ENCODE results near the gene USP47.

USP47 gene

DNA sequence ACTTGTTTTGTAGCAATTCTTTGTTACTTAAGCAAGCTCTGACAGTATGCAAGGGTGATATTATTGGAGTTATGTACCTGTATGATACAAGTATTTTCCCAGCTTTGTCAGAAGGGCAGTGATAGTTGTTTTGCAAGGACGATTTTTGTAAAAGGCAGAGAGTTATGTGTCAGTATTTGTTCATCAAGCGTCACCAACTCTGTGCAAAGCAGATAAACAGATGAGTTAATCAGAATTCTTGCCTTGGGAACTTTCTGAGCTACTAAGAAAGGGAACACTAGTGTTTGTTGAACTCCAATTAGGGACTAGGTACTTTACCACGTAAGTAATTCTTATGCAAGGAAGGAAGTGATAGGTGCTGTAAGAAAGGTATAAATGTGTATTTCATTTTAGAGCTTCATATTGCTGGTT lies 1.4 kb downstream of the USP47 start:
- H3K4me3 ChIP-seq (ENCODE audit: low read depth, low read length) = peak overlapping the region; percentile 75
- TF ChIP-seq, protein P1, sequence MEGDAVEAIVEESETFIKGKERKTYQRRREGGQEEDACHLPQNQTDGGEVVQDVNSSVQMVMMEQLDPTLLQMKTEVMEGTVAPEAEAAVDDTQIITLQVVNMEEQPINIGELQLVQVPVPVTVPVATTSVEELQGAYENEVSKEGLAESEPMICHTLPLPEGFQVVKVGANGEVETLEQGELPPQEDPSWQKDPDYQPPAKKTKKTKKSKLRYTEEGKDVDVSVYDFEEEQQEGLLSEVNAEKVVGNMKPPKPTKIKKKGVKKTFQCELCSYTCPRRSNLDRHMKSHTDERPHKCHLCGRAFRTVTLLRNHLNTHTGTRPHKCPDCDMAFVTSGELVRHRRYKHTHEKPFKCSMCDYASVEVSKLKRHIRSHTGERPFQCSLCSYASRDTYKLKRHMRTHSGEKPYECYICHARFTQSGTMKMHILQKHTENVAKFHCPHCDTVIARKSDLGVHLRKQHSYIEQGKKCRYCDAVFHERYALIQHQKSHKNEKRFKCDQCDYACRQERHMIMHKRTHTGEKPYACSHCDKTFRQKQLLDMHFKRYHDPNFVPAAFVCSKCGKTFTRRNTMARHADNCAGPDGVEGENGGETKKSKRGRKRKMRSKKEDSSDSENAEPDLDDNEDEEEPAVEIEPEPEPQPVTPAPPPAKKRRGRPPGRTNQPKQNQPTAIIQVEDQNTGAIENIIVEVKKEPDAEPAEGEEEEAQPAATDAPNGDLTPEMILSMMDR (IDR thresholded peaks at IDR 0.05; ENCODE audit: insufficient read depth, low read depth, low read length, missing control alignments) = no peak
- peak; percentile 36 for DNase-seq (ENCODE audit: low read depth)

DNA sequence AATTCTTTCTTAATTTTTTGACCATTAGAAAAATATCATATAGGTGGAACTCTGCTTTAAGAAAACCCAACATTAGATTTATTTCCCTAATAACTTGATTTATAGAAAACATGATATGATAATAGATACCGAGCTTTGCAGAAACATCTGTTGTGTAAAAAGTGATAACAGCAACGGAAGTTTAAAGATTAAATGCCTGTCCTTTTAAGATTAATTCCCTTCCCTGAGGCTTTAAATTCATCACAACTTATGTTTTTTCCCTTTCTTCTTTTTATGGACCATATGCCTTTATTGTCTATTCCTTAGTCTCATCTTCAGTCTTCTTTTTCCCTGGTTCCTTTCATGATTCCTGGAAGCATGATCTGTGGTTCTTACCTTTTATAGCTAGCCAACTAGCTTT lies 1.9 kb downstream of the USP47 start:
- TF ChIP-seq, protein P1 (IDR thresholded peaks at IDR 0.05; ENCODE audit: insufficient read depth, low read depth, low read length, missing control alignments) = no peak
- H3K4me3 ChIP-seq (ENCODE audit: low read depth, low read length) = peak overlapping the region; percentile 75
- no peak for DNase-seq (ENCODE audit: low read depth)

DNA sequence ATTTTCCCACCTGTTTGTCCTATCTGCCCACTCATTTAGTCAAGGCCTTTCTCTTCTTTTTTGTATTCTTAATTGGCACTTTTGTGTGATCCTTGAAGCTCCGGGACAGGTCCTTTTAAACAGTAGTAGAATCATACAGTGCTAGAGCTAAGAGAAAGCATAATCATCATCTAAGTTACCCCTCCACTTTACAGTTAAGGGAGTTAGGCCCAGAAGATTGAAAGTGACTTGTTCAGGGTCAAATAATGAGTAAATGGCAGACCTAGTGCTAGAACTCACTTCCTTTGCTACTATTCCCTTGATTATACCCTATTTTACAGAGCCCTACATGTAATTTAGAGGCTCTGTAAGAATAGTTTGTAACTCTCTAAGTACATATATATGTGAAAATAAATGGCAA lies 2.5 kb downstream of the USP47 start:
- peak; percentile 21 for DNase-seq (ENCODE audit: low read depth)
- TF ChIP-seq, protein P1 (IDR thresholded peaks at IDR 0.05; ENCODE audit: insufficient read depth, low read depth, low read length, missing control alignments) = no peak
- H3K4me3 ChIP-seq (ENCODE audit: low read depth, low read length) = peak overlapping the region; percentile 75

DNA sequence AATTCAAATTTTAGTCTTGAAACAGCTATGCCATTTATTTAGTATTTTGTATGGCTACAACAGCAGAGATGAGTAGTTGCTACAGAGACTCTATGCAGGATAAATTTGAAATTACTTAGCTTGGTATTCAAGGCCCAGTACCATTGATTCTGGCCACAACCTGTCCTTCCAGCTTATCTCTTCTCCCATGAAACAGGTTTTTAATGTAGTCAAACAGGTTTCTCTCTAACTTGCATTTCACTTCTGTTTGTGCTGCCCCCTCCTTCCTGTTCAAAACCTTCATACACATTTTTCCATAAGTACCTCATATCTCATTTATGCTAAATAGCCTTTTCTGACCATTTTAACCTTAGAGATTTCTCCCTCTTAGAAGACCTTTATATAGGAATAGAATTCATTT lies 3.3 kb downstream of the USP47 start:
- TF ChIP-seq, protein P1 (IDR thresholded peaks at IDR 0.05; ENCODE audit: insufficient read depth, low read depth, low read length, missing control alignments) = no peak
- peak; percentile 14 for DNase-seq (ENCODE audit: low read depth)
- no peak overlapping the region for H3K4me3 ChIP-seq (ENCODE audit: low read depth, low read length)

DNA sequence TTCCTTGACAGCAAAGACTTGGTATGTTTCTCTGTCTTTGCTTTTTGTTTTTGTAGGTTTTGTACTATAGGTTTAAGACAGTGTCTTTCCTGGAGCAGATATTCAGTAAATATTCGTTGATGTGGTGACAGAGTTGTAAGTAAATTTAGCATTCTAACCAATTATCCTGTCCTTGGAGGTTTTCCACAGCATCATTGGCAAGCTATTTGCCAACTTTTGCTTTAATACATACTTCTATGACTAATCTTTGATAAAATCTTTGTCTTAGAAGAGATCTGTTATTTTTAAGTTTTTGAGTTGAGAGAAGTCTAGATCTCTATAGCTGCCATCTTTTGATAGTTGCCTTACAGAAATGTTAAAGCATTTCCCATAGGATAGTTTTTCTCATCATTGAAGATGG lies 3.8 kb downstream of the USP47 start:
- no peak overlapping the region for H3K4me3 ChIP-seq (ENCODE audit: low read depth, low read length)
- no peak for DNase-seq (ENCODE audit: low read depth)

DNA sequence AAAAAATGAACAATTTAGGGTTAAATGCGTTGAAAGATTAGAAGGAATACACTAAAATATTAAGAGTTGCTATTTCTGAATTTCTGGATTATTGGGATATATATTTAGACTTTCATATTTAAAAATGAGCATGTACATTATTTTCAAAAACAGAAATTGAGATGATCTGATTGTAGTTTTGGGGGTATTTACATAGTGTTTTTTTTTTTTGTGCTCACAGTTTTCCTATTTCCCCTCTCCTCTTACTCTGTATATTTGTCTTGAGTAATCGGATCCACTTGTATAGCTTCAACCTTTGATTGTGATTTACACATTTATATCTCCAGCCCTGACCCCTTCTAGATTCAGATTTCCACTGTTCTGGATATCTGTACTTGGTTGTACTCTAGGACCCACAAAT lies 5.3 kb downstream of the USP47 start:
- no peak overlapping the region for H3K4me3 ChIP-seq (ENCODE audit: low read depth, low read length)
- TF ChIP-seq, protein P1 (IDR thresholded peaks at IDR 0.05; ENCODE audit: insufficient read depth, low read depth, low read length, missing control alignments) = no peak
- DNase-seq (ENCODE audit: low read depth) = no peak

More for the DNA sequence above, 3.8 kb downstream of the USP47 start:
- TF ChIP-seq, protein P1 (IDR thresholded peaks at IDR 0.05; ENCODE audit: insufficient read depth, low read depth, low read length, missing control alignments) = no peak

Measured in GM12865 (cell line).